Bronchus fibroblast of lung (primary cell): ENCODE results near the gene ITGA2B. TPM values are rescaled to one million over a fixed set of nuclear protein-coding genes. Genes with fewer than 3 reads are reported as not detected.

Experiments used
- total RNA-seq: library from RNA; depleted of rRNA; stranded (reverse); fragments of >200 nt; gene quantifications from 2 replicates; pipeline ENCODE4 v1.2.3, GENCODE V29; 2015

Gene ITGA2B
- 0.15 and 0.17 TPM in 2 replicates for total RNA-seq

DNA sequence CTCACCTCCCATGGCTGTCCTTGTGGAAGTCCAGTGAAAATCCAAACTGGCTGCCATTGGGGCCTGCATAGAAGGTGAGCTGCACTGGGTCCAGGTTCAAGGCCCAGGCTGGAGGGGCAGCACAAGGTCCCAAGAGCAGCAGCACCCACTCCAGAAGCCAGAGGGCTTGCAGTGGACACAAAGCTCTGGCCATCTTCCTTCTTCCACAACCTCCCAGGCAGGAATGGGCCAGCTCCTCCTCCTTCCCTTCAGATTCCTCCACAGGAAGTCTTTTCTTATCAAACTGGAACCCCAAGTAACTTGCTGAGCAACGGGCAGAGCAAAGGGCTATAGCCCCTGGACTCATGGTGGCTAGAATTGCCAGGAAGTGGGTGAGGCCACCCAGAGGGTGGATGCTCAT, at the start of gene ITGA2B:
Gene ITGA2B, minus strand, starts transcription at position 369 of the 400 bp plus-strand sequence. Its CDS starts 176 bp downstream, at position 193.

DNA sequence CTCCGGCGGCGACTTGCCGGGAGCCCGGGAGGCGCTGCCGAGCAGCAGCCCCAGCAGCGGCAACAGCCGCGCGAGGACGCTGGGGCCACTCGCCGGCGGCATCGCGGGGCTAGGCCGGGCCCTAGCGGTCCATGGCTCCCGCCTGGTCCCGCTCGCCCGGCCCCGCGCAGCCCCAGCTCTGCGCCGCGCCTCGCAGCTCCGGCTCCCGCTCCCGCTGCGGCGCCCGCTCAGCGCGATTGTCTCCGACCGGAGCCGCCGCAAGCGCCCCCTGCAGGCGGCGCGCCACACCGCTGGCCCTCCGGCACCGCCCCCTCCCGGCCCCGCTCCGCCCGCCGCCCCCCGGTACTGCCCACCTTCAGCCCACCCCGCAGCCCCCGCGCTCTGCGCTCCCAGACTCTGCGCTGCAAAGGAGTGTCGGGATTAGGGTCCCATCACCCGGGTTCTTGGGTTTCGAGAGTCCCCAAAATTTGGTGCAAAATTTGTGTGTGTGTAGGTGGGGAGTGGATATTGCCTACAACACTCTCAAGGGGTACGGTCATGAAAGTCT, 25.8 kb downstream of the ITGA2B start, which contains the start of gene FAM171A2:
Gene FAM171A2, minus strand, starts transcription at position 241 of the 547 bp plus-strand sequence. Its CDS starts 139 bp downstream, at position 102.

DNA sequence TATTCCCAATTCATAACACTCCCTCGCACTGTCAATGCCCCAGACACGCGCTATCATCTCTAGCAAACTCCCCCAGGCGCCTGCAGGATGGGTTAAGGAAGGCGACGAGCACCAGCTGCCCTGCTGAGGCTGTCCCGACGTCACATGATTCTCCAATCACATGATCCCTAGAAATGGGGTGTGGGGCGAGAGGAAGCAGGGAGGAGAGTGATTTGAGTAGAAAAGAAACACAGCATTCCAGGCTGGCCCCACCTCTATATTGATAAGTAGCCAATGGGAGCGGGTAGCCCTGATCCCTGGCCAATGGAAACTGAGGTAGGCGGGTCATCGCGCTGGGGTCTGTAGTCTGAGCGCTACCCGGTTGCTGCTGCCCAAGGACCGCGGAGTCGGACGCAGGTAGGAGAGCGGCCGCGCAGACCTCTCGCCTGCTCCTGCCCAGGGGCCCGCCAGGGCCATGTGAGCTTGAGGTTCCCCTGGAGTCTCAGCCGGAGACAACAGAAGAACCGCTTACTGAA, 44.5 kb downstream of the ITGA2B start, which contains the start of gene GRN:
Gene GRN, plus strand, starts transcription at position 364 of the 515 bp plus-strand sequence. CDS start 3,863 bp downstream, outside the sequence.

DNA sequence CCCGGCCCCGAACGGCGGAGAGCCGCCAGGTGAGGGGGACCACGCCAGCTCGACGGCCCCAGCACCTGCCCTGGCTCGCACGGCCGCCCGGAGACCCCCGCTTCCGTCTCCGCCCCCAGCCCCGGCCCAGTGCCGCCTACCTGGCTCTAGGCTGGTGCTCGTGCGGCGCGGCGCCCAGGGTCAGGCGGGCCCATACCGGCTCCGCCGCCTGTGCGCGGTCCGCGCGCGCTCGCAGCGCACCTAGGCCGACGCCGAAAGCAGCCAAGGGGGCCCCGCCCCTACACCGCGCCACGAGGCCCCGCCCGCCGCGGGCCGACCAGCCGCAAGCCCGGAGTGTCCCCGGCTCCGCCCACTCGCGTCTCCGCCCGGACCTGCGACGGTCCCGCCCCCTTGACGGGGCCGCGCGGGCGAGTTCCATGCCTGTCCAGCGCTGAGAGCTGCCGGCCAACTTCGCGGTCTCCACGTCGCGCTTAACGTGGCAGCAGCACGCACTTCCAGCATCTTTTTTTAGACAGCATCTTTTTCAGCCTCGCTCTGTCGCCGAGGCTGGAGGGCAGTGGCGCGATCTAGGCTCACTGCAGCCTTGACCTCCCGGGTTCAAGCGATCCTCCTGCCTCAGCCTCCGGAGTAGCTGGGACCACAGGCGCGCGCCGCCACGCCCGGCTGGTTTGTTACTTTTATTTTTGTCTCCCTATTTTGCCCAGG, 64.7 kb downstream of the ITGA2B start, which contains the start of gene SLC25A39:
Gene SLC25A39, minus strand, starts transcription at position 253 of the 705 bp plus-strand sequence. CDS start 1,261 bp downstream, outside the sequence.

Other genes starting within 250 kb of the ITGA2B start
- 8.3 and 8.4 TPM in 2 replicates for gene HROB, start 247.7 kb downstream of the ITGA2B start, total RNA-seq
- under 0.01 TPM in 1 of 2 replicates, not detected in the other for gene ASB16, start 218.9 kb downstream of the ITGA2B start, total RNA-seq
- 24.0 and 27.5 TPM in 2 replicates for gene TMUB2, start 202.7 kb downstream of the ITGA2B start, total RNA-seq
- gene ATXN7L3, start 189.8 kb downstream of the ITGA2B start, total RNA-seq: 41.5 and 44.9 TPM in 2 replicates
- gene UBTF, start 170.0 kb downstream of the ITGA2B start, total RNA-seq: 34.6 and 38.8 TPM in 2 replicates
- not detected in 2 replicates for gene SLC4A1, start 121.5 kb downstream of the ITGA2B start, total RNA-seq
- not detected in 2 replicates for gene RUNDC3A, start 81.0 kb downstream of the ITGA2B start, total RNA-seq
- gene SLC25A39, start 64.8 kb downstream of the ITGA2B start, total RNA-seq: 101 and 108 TPM in 2 replicates
- gene GRN, start 44.3 kb downstream of the ITGA2B start, total RNA-seq: 142 and 154 TPM in 2 replicates
- 6.2 and 7.4 TPM in 2 replicates for gene FAM171A2, start 25.8 kb downstream of the ITGA2B start, total RNA-seq
- gene GPATCH8, start 113.8 kb upstream of the ITGA2B start, total RNA-seq: 10.0 and 12.1 TPM in 2 replicates
- 44.7 and 44.9 TPM in 2 replicates for gene FZD2, start 167.8 kb upstream of the ITGA2B start, total RNA-seq